ENCODE results near the gene FARP1.

Gene FARP1, protein sequence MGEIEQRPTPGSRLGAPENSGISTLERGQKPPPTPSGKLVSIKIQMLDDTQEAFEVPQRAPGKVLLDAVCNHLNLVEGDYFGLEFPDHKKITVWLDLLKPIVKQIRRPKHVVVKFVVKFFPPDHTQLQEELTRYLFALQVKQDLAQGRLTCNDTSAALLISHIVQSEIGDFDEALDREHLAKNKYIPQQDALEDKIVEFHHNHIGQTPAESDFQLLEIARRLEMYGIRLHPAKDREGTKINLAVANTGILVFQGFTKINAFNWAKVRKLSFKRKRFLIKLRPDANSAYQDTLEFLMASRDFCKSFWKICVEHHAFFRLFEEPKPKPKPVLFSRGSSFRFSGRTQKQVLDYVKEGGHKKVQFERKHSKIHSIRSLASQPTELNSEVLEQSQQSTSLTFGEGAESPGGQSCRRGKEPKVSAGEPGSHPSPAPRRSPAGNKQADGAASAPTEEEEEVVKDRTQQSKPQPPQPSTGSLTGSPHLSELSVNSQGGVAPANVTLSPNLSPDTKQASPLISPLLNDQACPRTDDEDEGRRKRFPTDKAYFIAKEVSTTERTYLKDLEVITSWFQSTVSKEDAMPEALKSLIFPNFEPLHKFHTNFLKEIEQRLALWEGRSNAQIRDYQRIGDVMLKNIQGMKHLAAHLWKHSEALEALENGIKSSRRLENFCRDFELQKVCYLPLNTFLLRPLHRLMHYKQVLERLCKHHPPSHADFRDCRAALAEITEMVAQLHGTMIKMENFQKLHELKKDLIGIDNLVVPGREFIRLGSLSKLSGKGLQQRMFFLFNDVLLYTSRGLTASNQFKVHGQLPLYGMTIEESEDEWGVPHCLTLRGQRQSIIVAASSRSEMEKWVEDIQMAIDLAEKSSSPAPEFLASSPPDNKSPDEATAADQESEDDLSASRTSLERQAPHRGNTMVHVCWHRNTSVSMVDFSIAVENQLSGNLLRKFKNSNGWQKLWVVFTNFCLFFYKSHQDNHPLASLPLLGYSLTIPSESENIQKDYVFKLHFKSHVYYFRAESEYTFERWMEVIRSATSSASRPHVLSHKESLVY

DNA sequence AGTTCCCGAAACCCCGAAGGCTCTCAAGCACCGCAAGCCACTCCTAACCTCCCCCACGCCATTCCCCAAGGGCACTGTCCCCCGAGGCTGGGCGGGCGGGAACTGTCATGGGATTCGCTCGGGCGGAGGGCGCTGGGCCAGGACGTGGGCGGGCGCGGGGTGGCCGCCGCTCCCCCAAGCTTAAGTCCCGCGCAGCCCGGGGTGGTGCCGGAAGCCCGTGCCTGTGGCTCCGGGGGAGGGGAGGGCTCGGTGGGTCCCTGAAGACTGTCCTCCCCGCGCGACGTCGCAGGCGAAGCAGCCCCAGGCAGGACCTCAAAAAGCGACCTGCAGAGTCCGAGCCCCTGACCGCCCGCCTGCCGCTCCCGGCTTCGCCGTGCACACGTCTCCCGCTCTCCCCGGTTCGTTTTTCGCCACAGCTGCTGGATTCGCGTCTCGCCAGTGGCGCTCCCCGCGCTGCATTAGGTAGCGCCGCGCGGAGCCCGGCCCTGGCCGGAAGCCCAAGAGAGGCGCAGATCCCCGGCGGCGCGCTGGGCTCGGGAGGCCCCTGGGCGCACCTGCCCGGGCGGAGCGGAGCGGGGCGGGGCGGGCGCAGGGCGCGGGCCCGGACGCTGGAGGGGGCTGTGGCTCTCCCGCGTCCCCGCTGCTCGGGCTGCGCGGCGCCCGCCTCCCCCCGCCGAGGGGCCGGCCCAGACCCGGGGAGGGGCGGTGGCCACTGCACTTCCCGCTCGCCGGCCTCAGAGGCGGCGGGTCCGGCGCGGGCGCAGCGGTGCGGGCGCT lies at the start of gene FARP1:
FARP1 (plus strand) TSS at position 715 of the 777 bp plus-strand sequence. CDS start 70,149 bp downstream, outside the sequence.
- no peak for DNase-seq

DNA sequence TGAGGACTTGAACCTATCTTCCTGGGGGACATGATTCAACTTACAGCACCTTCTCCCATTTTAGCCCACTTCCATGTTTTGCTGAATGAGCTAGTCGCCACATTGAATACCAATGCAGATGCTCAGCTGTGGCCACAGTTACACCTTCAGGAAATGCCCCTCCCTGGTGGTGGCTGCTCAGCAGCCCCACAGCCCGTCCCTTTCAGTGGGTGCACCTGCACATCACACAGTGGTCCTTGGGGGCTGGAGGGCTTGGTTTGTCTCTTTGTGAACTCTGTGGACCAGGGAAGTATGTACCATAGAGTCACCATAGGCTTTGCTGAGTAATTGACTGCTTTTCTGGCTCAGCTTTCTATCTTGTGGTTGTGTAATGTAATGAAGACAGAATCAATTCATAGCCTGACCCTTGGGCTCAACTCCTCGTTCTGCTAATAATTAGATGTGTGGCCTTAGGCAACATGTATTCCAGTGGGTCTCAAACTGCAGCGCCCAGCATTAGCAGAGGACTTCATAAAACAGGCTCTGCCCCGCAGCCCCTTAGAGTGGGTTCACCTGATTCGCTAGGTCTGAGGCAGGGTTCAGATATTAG lies 48.1 kb upstream of the FARP1 start:
- no peak for DNase-seq

DNA sequence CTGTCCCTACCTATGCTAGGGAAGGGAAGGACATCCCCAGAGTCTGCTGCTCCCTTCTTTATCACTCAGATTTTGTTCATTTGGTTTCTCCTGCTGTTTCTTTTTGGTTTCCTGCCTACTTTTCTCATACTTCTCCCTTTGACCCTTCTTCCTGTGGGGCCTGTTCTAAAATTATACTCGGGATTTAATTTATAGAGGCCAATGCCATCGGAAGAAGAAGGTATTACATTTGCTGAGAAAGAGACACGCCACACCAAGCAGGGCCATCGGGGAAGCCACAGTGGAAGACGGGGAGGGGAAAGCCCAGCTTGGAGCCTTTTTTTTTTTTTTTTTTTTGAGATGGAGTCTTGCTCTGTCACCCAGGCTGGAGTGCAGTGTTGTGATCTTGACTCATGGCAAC lies 46.8 kb upstream of the FARP1 start:
- no peak for DNase-seq

DNA sequence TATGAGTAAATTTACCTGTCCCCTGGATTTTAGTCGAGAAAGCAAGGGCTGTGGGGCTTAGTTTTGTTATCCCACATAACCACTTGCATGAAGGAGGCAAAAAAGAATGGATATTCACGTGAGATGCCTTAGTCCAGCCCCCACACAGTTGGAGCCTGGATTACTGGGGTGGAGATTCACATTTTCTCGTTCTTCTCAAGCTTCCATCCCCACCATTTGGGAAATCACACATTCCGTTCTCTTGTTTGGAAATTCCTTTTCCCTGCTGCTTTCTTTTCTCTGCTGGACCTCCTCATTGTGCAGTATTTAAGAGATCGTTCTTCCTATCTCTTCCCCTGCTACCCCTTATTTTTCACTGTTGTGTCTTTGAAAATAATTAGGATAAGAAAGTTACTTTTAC lies 45.1 kb upstream of the FARP1 start:
- DNase-seq = no peak

DNA sequence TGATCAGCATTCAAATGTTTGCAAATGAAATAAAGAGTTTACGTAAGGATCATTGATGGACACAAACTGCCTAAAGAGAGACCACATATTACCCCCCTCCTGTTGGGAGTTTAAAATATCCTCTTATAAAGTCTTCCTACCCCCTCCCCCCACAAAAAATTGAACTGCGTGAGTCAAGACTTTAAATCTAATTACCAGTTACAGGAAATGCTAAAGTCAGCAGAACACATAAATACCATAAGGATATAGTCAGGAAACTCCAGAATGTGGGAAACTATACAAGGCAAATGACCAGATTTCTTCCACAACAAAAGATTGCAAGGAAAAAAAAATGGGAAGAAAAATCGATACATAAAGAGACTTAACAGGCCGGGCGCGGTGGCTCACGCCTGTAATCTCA lies 44.4 kb upstream of the FARP1 start:
- no peak for DNase-seq

DNA sequence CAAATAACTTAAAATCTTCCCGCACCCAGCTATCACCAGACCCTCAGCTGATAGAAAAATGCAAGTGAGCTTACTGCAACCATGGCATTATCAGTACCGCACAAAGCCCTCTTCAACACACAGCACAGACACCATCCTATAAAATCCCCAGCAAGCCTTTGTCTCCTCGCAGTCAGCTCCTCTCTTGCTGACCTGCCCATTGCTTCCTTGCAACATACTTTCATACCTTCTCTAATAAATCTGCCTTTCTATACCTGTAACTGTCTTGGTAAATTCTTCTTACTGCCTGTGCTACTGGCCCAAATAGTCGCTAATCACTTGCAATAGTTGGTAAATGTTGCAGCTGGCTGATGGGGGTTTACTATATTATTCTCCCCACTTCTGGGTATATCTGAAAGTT lies 43.3 kb upstream of the FARP1 start:
- DNase-seq = no peak

DNA sequence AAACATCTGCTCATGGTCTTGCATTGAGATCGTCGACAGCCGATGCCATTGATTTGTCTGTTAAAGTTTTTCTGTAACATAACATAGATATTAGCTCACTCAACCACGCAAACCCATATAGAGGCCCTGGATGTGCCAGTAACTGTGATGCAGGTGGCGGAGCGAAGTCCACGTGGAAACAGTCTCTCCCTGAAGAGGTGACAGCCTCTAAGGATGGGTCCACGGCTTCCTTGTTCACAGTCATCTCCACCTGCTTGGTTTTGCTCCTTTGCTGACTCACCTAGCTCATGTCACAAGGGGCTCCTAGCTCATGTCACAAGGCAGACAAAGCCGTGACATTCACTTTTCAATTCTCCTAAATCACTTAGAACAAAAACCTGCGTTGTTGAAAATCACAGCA lies 42.4 kb upstream of the FARP1 start:
- no peak for DNase-seq

DNA sequence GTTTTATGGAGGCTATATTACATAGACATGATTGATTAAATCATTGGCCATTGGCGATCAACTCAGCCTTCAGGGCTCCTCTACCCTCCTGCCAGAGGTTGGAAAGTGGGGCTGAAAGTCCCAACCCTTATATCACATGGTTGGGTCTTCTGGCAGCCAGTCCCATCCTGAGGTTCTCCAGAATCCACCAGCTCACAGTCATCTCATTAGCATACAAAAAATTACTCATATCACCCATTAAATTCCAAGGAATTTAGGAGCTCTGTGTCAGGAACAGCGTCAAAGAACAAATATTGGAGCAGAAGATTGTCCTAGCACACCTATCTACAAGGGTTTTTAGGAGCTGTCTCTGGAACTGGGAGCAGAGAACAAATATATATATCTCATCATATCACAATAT lies 39.4 kb upstream of the FARP1 start:
- DNase-seq = no peak

DNA sequence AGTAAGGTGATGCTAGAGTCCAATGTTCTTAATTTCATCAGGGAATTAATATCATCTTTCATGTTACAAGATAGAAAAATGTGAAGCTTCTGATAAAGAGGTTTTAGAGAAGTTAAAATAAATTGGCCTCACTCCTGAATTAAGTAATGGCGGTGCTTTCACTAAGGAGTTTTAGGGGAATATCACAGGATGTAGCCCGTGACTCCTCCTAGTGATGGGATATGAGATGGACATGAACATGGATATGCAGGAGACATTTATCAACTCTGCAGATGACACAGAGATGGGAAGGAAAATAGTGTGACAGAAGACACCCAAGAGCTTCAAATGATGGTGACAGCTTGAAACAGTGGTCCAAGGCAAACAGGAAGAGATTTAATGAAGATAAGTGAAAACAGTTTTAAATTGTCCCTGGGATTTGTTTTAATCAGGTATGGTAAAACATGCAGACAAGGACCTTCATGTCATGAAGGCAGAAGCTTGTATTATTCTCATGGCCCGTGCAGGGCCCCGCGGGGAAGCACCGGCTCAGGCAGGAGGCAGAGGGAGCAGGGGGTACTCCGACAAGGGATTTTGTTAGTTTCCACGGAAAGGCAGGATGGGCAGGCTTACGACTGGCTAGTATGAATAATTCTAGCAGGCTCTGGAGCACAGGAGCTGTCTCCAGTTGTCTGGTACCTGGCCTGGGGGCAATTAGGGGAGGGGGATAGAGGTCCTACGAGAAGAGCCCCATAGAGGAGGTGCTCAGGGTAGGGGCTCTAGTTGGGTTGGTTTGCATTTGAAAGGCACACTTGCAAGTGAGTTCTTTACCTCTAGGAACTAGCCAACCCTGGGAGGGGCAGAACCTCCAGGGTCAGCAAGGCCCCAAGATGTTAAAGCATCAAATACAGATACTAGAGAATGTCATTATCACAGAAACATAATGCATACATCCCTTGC lies 38.7 kb upstream of the FARP1 start:
- DNase-seq = no peak

DNA sequence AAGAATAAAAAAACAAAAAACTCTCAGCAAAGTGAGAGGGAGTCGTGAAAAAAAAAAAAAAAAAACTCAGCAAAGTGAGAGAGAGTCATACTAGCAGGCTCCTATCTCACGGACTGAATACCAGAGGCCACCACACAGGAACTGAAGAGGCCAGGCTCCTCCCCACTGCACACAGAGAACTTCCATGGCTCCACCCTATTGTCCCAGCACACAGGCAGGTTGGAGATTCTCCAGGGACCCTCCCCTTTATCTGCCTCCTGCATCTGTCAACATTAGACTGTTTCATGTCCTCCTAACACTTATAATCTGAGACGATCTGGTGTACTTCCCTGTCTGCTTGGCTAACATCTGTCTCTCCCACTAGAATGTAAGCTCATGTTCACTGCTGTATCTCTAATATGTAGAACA lies 37.0 kb upstream of the FARP1 start:
- DNase-seq = no peak

DNA sequence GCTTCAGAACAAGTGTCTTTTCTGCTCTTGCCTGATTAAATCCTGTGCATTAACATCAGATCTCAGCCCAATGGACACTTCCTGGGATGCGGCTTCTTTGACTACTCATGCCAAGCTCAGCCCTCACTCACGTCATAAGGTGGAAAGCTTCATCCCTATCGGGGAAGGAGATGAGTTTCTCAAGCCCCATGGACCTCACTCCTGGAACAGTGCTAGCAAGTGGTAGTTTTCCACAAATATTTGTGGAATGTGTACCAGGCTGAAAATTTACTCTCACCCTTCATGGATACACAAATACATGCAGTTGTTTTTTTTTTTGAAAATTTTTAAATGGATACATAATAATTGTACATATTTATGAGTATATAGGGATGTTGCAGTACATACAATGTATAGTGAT lies 34.6 kb upstream of the FARP1 start:
- no peak for DNase-seq

DNA sequence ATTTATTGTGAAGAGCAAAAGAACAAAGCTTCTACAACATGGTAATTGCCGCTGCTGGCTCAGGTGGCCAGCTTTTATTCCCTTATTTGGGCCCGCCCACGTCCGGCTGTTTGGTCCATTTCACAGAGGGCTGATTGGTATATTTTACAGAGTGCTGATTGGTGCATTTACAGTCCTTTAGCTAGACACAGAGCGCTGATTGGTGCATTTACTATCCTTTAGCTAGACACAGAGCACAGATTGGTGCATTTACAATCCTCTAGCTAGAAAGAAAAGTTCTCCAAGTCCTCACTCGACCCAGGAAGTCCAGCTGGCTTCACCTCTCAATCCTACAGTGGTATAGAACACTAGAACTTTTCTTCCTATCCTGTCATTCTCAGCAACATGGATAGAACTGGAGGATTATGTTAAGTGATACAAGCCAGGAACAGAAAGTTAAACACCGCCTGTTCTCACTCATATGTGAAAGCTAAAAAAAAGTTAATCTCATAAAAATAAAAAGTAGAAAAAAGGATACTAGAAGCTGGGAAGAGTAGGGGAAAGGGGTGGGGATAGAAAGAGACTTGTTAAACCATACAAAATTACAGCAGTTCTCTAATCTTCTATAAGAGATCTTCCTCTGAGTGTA lies 33.6 kb upstream of the FARP1 start:
- DNase-seq = no peak

DNA sequence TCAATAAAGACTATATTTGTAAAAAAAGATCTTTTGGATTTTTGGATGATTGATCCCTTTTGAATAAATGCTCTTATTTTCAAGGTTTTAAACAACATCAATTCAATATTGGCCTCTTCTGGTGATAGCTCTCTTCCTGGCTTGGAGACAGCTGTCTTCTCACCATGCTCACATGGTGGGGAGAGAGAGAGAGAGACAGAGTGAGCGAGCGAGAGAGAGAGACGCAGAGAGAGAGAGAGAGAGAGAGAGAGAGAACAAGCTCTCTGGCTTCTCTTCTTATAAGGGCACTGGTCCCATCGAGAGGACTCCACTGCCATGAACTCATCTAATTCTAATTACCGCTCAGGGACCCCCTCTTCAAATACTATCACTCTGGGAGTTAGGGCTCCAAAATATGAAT lies 32.1 kb upstream of the FARP1 start:
- DNase-seq = no peak

DNA sequence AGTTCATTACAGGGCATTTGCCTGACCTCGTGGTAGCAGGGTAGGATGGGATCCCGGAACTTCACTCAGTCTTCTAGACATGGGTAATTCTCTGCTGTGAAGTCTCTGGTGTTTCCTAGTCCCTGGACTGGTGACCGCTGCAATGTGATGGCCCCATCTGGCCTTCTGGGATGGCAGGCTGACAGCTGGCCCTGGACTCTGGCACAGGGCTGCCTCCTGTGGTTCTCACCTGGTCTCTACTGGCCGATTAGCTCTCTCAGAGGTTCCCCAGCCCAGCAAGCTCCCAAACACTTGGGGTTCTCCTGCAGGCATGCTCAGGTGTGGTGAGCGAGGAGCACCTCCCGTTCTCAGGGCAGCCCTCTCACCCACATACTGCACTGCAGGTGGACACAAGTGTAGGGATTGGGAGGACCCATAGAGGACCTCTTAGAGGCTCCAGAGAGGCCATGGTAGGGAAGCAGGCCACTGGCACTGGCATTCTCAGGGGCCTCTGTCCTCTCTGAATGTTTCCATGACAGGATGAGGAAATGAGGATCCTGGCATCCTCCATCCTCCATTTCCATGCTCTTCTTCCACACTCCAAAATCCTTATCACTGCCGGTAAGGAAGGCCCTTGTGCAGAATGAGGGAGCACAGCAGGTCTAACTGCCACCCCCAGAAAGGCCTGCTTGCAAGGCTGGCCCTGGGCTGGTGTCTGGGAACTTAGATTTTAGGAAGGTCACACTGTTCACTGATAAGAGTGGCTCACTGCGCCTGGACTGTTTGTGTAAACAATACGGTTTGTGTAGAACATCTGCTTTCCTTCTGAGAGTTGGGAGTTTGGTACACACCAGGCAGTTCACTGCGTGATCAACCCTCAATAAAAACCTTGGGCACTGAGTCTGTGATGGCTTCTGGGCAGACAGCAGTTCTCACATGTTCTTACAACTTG lies 31.5 kb upstream of the FARP1 start:
- no peak for DNase-seq

DNA sequence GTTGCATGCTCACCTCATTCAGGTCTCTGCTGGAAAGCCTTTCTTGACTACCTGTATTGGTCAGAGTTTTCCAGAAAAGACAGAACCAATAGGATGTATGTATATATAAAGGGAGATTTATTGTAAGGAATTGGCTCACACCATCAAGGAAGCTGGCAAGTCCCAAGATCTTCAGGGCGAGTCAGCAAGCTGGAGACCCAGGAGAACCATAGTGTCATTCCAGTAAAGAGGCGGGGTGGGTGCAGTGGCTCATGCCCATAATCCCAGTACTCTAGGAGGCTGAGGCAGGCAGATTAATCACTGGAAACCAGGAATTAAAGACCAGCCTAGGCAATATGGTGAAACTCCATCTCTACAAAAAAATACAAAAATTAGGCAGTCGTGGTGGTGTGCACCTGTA lies 30.4 kb upstream of the FARP1 start:
- no peak for DNase-seq

DNA sequence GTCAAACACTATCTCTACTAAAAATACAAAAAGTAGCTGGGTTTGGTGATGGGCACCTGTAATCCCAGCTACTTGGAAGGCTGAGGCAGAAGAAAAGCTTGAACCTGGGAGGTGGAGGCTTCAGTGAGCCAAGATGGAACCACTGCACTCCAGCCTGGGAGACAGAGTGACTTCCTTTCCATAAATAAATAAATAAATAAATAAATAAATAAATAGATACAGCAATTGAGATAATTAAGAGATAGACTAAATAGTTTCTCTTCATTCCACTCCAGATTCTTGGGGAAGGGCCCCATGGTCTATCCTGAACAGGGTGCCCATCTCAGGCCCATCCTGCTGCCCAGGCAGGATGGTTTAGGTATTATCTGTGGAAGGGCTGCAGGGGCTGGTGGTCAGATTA lies 24.0 kb upstream of the FARP1 start:
- DNase-seq = no peak

DNA sequence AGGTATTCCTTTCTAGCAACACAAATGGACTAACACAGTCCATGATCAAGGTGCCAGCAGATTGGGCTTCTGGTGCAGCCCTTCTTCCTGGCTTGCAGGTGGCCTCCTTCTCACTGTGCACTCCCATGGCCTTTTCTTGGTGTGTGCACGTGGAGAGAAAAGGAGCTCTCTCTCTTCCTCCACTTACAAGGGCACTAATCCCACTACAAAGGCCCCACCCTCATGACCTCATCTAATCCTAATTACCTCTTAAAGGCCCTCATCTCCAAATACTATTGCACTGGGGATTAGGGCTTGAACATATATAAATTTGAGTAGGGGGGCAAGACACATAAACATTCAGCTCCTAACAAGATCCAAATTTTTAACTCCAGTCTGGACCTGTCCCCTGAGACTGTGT lies 19.7 kb upstream of the FARP1 start:
- no peak for DNase-seq

DNA sequence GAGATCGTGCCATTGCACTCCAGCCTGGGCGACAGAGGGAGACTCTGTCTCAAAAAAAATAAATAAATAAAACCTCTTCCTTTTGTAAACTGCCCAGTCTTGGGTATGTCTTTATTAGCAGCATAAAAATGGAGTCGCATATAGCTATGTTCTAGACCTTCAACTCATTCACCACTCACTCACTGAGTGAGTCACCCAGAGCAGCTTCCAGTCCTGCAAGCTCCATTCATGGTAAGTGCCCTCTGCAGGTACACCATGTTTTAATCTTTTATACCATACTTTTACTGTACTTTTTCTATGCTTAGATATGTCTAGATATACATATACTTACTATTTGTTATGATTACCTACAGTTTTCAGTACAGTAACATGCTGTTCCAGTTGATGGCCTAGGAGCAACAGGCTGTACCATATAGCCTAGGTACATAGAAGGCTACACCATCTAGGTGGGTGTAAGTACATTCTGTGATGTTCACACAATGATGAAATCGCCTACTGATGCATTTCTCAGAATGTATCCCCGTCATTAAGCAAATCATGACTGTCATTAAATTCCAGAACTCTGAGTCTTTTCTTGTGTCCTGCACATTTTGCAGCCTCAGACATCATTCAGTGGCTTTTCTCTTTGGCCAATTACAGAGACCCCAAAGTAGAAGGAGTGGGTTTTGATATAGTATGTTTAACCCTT lies 13.7 kb upstream of the FARP1 start:
- DNase-seq = no peak

DNA sequence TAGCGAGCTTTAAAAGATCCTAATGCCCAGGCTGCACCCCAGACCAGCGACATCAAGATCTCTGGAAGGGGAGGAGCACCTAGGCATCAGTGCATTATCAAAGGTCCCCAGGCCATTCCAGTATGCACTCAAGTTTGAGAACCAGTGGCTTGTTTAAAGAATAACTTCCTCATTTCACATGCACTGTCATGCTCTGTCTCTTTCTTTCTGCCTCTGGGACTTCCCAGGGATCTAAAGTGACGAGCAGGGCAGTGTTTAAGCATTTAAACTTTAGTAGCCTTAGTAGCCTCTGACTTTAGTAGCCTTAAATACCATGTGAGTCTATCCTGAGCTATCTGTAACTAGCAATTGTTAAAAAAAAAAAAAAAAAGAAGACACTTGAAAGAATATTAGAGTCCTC lies 8.9 kb upstream of the FARP1 start:
- DNase-seq = no peak
